SK-N-SH treated with all-trans-retinoic acid at 6 μM for 48 hours (cell line): ENCODE measurements around the gene TTLL7.

Experiments
- ATAC-seq: fragments of 200-7000 bp; cut with Tn5 transposase; 3 replicates; pipeline ENCODE4 v1.9.1; 2020; ENCODE audit warnings: mild to moderate bottlenecking, moderate library complexity
- ARNTL ChIP-seq: fragments of 450-650 bp; formaldehyde crosslinking; IDR thresholded peaks from 2 replicates; pipeline ENCODE4 v1.5.0; 2020; ENCODE audit warnings: low read depth, mild to moderate bottlenecking, moderate library complexity, borderline replicate concordance
- BACH2 ChIP-seq: fragments of 250-450 bp; sonication (Bioruptor Pico); IDR thresholded peaks from 2 replicates; pipeline ENCODE4 v1.9.0; 2021; ENCODE audit warnings: mild to moderate bottlenecking, borderline replicate concordance
- CSDC2 ChIP-seq: fragments of 250-450 bp; sonication (Bioruptor Pico); IDR thresholded peaks from 2 replicates; pipeline ENCODE4 v1.5.0; 2020; ENCODE audit warnings: mild to moderate bottlenecking, moderate library complexity
- ESRRG ChIP-seq: fragments of 250-450 bp; sonication (Bioruptor Pico); IDR thresholded peaks from 2 replicates; pipeline ENCODE4 v1.6.1; 2021; ENCODE audit warnings: mild to moderate bottlenecking
- GLIS3 ChIP-seq: fragments of 250-450 bp; sonication (Bioruptor Pico); IDR thresholded peaks from 2 replicates; pipeline ENCODE4 v1.5.0; 2020; ENCODE audit warnings: mild to moderate bottlenecking, moderate library complexity
- ISL1 ChIP-seq: fragments of 250-450 bp; sonication (Bioruptor Pico); IDR thresholded peaks from 2 replicates; pipeline ENCODE4 v2.1.2; 2022; ENCODE audit warnings: mild to moderate bottlenecking, moderate library complexity
- OSR1 ChIP-seq: fragments of 250-450 bp; sonication (Bioruptor Pico); IDR thresholded peaks from 2 replicates; pipeline ENCODE4 v1.8.0; 2022; ENCODE audit warnings: moderate library complexity, mild to moderate bottlenecking, inconsistent platforms
- PPARA ChIP-seq: fragments of 250-450 bp; sonication (Bioruptor Pico); IDR thresholded peaks from 2 replicates; pipeline ENCODE4 v1.5.0; 2020; ENCODE audit warnings: mild to moderate bottlenecking, borderline replicate concordance
- RARB ChIP-seq: fragments of 250-450 bp; sonication (Bioruptor Pico); IDR thresholded peaks from 2 replicates; pipeline ENCODE4 v1.8.0; 2021; ENCODE audit warnings: mild to moderate bottlenecking, moderate library complexity
- SNAI2 ChIP-seq: fragments of 250-450 bp; sonication (Bioruptor Pico); IDR thresholded peaks from 2 replicates; pipeline ENCODE4 v1.5.0; 2020; ENCODE audit warnings: mild to moderate bottlenecking, moderate library complexity
- TCF4 ChIP-seq: fragments of 250-450 bp; sonication (Bioruptor Pico); IDR thresholded peaks from 2 replicates; pipeline ENCODE4 v1.8.0; 2021; ENCODE audit warnings: mild to moderate bottlenecking, moderate library complexity, borderline replicate concordance
- TOX ChIP-seq: fragments of 250-450 bp; sonication (Bioruptor Pico); IDR thresholded peaks from 2 replicates; pipeline ENCODE4 v1.8.0; 2021; ENCODE audit warnings: mild to moderate bottlenecking, moderate library complexity, borderline replicate concordance
- ZC3H10 ChIP-seq: fragments of 250-450 bp; sonication (Bioruptor Pico); IDR thresholded peaks from 2 replicates; pipeline ENCODE4 v1.5.1; 2021; ENCODE audit warnings: mild to moderate bottlenecking, moderate library complexity
- ZFP3 ChIP-seq: fragments of 250-450 bp; sonication (Bioruptor Pico); IDR thresholded peaks from 2 replicates; pipeline ENCODE4 v1.5.0; 2020; ENCODE audit warnings: mild to moderate bottlenecking, moderate library complexity
- ZFP30 ChIP-seq: fragments of 450-650 bp; formaldehyde crosslinking; IDR thresholded peaks from 2 replicates; pipeline ENCODE4 v1.5.0; 2022; ENCODE audit warnings: mild to moderate bottlenecking, moderate library complexity
- ZNF565 ChIP-seq: fragments of 450-650 bp; formaldehyde crosslinking; conservative IDR thresholded peaks from 2 replicates; pipeline ENCODE4 v1.5.0; 2020; ENCODE audit warnings: low read depth, mild to moderate bottlenecking, moderate library complexity
- ZNF70 ChIP-seq: fragments of 450-650 bp; formaldehyde crosslinking; IDR thresholded peaks from 2 replicates; pipeline ENCODE4 v1.5.0; 2020; ENCODE audit warnings: mild to moderate bottlenecking, moderate library complexity
- ZNF8 ChIP-seq: fragments of 450-650 bp; formaldehyde crosslinking; IDR thresholded peaks from 2 replicates; pipeline ENCODE4 v1.5.0; 2020; ENCODE audit warnings: mild to moderate bottlenecking, moderate library complexity
- TF ChIP-seq, protein P1 (sequence below): fragments of 250-450 bp; sonication (Bioruptor Pico); IDR thresholded peaks from 2 replicates; pipeline ENCODE4 v1.8.0; 2021; ENCODE audit warnings: low read depth, mild to moderate bottlenecking, moderate library complexity, borderline replicate concordance
- TF ChIP-seq, protein P2 (sequence below): fragments of 250-450 bp; sonication (Bioruptor Pico); IDR thresholded peaks from 2 replicates; pipeline ENCODE4 v1.5.1; 2021; ENCODE audit warnings: mild to moderate bottlenecking, moderate library complexity
- TF ChIP-seq, protein P3 (sequence below): fragments of 250-450 bp; sonication (Bioruptor Pico); IDR thresholded peaks from 2 replicates; pipeline ENCODE4 v1.5.0; 2020; ENCODE audit warnings: mild to moderate bottlenecking, moderate library complexity
- TF ChIP-seq, protein P4 (sequence below): fragments of 250-450 bp; sonication (Bioruptor Pico); IDR thresholded peaks from 2 replicates; pipeline ENCODE4 v1.5.1; 2020; ENCODE audit warnings: low read depth, mild to moderate bottlenecking, moderate library complexity
- TF ChIP-seq, protein P5 (sequence below): fragments of 250-450 bp; sonication (Bioruptor Pico); IDR thresholded peaks from 2 replicates; pipeline ENCODE4 v1.8.0; 2020; ENCODE audit warnings: mild to moderate bottlenecking, moderate library complexity, borderline replicate concordance

TTLL7 gene

DNA sequence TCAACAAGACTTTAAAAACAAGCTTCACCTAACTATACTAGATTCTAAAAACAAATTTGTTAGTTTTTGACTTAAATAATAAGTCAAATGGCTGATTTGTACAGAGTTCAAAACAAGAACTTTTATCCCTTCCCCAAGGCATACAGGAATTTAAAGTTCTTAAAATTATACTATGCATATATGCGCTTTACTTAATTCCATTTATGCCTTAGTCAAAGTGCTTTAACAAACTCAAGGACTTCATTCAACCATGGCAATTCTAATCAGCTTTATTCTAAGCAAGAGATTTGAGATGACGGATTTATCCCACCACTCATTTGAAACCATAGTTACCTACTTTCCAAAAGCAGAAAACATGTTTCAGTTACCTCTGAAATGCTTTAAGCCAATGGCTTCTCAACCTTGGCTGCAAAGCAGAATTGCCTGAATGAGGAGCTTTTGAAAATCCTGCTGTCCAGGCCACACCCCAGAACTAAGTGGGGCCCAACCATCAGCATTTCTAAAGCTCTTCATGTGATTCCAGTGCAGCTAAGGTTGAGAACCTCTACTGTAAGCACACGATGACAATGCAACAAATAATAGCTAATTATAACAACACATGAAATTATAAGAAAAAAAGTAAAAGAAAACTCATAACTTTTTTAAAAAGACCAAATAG, 44.6 kb downstream of the TTLL7 start:
- no peak for ATAC-seq
- TF ChIP-seq CSDC2 (CRISPR knock-in tag), result no peak
- TF ChIP-seq RARB, result no peak
- TF ChIP-seq ZNF565 (CRISPR knock-in tag), result no peak
- TF ChIP-seq, protein P1, sequence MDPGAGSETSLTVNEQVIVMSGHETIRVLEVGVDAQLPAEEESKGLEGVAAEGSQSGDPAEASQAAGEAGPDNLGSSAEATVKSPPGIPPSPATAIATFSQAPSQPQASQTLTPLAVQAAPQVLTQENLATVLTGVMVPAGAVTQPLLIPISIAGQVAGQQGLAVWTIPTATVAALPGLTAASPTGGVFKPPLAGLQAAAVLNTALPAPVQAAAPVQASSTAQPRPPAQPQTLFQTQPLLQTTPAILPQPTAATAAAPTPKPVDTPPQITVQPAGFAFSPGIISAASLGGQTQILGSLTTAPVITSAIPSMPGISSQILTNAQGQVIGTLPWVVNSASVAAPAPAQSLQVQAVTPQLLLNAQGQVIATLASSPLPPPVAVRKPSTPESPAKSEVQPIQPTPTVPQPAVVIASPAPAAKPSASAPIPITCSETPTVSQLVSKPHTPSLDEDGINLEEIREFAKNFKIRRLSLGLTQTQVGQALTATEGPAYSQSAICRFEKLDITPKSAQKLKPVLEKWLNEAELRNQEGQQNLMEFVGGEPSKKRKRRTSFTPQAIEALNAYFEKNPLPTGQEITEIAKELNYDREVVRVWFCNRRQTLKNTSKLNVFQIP (CRISPR knock-in tag), result no peak
- no peak for TF ChIP-seq TOX
- TF ChIP-seq ZFP3 (CRISPR knock-in tag), result no peak
- TF ChIP-seq OSR1 (CRISPR knock-in tag), result no peak
- TF ChIP-seq TCF4, result no peak
- no peak for TF ChIP-seq ESRRG
- TF ChIP-seq ZNF8, result no peak
- TF ChIP-seq, protein P2, sequence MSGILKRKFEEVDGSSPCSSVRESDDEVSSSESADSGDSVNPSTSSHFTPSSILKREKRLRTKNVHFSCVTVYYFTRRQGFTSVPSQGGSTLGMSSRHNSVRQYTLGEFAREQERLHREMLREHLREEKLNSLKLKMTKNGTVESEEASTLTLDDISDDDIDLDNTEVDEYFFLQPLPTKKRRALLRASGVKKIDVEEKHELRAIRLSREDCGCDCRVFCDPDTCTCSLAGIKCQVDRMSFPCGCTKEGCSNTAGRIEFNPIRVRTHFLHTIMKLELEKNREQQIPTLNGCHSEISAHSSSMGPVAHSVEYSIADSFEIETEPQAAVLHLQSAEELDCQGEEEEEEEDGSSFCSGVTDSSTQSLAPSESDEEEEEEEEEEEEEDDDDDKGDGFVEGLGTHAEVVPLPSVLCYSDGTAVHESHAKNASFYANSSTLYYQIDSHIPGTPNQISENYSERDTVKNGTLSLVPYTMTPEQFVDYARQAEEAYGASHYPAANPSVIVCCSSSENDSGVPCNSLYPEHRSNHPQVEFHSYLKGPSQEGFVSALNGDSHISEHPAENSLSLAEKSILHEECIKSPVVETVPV, result no peak
- TF ChIP-seq, protein P3, sequence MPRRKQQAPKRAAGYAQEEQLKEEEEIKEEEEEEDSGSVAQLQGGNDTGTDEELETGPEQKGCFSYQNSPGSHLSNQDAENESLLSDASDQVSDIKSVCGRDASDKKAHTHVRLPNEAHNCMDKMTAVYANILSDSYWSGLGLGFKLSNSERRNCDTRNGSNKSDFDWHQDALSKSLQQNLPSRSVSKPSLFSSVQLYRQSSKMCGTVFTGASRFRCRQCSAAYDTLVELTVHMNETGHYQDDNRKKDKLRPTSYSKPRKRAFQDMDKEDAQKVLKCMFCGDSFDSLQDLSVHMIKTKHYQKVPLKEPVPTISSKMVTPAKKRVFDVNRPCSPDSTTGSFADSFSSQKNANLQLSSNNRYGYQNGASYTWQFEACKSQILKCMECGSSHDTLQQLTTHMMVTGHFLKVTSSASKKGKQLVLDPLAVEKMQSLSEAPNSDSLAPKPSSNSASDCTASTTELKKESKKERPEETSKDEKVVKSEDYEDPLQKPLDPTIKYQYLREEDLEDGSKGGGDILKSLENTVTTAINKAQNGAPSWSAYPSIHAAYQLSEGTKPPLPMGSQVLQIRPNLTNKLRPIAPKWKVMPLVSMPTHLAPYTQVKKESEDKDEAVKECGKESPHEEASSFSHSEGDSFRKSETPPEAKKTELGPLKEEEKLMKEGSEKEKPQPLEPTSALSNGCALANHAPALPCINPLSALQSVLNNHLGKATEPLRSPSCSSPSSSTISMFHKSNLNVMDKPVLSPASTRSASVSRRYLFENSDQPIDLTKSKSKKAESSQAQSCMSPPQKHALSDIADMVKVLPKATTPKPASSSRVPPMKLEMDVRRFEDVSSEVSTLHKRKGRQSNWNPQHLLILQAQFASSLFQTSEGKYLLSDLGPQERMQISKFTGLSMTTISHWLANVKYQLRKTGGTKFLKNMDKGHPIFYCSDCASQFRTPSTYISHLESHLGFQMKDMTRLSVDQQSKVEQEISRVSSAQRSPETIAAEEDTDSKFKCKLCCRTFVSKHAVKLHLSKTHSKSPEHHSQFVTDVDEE (CRISPR knock-in tag), result no peak

DNA sequence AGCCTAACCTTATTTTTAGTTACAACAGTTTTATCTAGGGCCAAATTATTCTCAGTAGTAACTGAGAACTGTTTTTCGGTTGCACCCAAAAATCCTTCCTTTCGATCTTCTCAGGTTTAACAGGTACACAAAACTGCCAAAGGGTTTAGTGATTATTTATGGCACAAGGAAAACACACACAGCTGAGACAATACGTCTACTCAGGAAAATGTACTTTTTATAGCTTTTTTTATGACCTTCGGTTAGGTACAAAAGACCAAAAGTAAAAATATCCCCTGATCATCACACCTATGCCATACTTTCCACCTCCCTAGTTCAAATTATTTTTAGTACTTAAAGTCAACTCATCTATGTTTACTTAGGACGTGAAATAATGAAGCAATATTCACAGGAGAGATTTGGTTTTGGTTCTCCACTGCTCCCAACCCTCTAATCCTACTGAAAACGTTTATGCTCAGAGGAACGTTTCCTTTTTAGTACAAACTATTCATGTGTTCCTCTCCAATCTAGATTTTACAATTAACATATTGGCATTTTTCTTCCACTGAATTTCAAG, 48.7 kb downstream of the TTLL7 start:
- ATAC-seq, result no peak
- TF ChIP-seq, protein P3 (CRISPR knock-in tag), result no peak
- TF ChIP-seq CSDC2 (CRISPR knock-in tag) (no peak), RARB (no peak), ZFP30 (CRISPR knock-in tag) (no peak), GLIS3 (CRISPR knock-in tag) (no peak), ZNF70 (no peak), TCF4 (no peak), SNAI2 (CRISPR knock-in tag) (no peak), ISL1 (CRISPR knock-in tag) (no peak), PPARA (CRISPR knock-in tag) (no peak), ZC3H10 (CRISPR knock-in tag) (no peak), ARNTL (CRISPR knock-in tag) (no peak), OSR1 (CRISPR knock-in tag) (no peak), BACH2 (CRISPR knock-in tag) (no peak), TOX (no peak), ZNF565 (CRISPR knock-in tag) (no peak)
- TF ChIP-seq, protein P4, sequence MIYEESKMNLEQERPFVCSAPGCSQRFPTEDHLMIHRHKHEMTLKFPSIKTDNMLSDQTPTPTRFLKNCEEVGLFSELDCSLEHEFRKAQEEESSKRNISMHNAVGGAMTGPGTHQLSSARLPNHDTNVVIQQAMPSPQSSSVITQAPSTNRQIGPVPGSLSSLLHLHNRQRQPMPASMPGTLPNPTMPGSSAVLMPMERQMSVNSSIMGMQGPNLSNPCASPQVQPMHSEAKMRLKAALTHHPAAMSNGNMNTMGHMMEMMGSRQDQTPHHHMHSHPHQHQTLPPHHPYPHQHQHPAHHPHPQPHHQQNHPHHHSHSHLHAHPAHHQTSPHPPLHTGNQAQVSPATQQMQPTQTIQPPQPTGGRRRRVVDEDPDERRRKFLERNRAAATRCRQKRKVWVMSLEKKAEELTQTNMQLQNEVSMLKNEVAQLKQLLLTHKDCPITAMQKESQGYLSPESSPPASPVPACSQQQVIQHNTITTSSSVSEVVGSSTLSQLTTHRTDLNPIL, result no peak
- TF ChIP-seq, protein P1 (CRISPR knock-in tag), result no peak
- TF ChIP-seq, protein P2, result no peak
- TF ChIP-seq, protein P5, sequence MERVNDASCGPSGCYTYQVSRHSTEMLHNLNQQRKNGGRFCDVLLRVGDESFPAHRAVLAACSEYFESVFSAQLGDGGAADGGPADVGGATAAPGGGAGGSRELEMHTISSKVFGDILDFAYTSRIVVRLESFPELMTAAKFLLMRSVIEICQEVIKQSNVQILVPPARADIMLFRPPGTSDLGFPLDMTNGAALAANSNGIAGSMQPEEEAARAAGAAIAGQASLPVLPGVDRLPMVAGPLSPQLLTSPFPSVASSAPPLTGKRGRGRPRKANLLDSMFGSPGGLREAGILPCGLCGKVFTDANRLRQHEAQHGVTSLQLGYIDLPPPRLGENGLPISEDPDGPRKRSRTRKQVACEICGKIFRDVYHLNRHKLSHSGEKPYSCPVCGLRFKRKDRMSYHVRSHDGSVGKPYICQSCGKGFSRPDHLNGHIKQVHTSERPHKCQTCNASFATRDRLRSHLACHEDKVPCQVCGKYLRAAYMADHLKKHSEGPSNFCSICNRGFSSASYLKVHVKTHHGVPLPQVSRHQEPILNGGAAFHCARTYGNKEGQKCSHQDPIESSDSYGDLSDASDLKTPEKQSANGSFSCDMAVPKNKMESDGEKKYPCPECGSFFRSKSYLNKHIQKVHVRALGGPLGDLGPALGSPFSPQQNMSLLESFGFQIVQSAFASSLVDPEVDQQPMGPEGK, result no peak
